ENCODE data around the gene DENND2D. TPM values are rescaled to one million over a fixed set of nuclear protein-coding genes. Genes with fewer than 3 reads are reported as not detected.

The DENND2D gene
- total RNA-seq, 1 experiment from 2014 or later = 2.1 TPM

DNA sequence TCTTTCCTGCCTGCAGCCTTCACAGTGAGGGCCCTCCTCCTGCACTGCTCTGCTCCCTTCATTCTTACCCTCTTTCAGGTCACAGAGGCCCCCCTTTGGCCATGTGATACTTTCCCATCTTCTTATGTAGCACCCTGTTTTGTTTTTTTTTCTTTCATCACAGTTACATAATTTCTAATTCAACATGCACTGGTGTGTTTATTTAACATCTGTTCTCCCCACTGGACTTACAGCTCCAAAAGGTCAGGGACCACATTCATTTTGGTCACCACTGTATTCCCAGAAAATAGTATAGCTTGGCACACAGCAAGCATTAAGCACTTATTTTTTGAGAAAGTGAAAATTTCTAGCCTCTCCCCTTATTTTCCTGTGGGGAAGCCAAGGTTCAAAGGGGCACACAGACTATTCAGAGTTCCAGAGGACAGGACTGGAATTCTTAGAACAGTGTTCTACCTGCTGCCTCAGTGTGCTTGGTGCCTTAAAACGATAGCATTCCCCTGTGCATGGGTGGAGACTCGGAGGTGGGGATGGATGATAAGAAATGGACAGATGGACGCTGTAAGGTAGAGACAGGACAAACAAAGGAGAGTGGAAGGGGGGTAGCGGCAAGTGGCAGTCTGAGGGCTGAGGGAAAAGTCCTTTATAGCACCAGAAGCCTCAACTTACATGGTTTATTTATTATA is 5.3 kb downstream of the DENND2D start:
- ChIA-PET CTCF (interaction anchor here (0.8 kb wide), 1 partner anchor 28 kb away, joined by 3 read pairs; no protein-coding TSS in a partner anchor), POLR2A (no interaction called here)
- H3K4me1 Mint-ChIP-seq = peaks cover 12% of the 10 kb centered on the region

More for the DNA sequence above, 5.3 kb downstream of the DENND2D start:
- H3K4me3 Mint-ChIP-seq = no peak overlapping the region
- no peak overlapping the region for H3K27ac Mint-ChIP-seq
- TF ChIP-seq, protein P1, sequence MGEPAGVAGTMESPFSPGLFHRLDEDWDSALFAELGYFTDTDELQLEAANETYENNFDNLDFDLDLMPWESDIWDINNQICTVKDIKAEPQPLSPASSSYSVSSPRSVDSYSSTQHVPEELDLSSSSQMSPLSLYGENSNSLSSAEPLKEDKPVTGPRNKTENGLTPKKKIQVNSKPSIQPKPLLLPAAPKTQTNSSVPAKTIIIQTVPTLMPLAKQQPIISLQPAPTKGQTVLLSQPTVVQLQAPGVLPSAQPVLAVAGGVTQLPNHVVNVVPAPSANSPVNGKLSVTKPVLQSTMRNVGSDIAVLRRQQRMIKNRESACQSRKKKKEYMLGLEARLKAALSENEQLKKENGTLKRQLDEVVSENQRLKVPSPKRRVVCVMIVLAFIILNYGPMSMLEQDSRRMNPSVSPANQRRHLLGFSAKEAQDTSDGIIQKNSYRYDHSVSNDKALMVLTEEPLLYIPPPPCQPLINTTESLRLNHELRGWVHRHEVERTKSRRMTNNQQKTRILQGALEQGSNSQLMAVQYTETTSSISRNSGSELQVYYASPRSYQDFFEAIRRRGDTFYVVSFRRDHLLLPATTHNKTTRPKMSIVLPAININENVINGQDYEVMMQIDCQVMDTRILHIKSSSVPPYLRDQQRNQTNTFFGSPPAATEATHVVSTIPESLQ (CRISPR knock-in tag; IDR thresholded peaks at IDR 0.05) = no peak
- no peak for TF ChIP-seq EMX1 (CRISPR knock-in tag; IDR thresholded peaks at IDR 0.05)
- TF ChIP-seq AR (CRISPR knock-in tag; IDR thresholded peaks at IDR 0.05) = no peak
- no peak for TF ChIP-seq MLX (CRISPR knock-in tag; IDR thresholded peaks at IDR 0.05)
- TF ChIP-seq CREM (CRISPR knock-in tag; IDR thresholded peaks at IDR 0.05) = no peak
- no peak for TF ChIP-seq ZNF396 (CRISPR knock-in tag; IDR thresholded peaks at IDR 0.05; ENCODE audit: borderline replicate concordance)
- TF ChIP-seq IRF1 (CRISPR knock-in tag; IDR thresholded peaks at IDR 0.05) = no peak
- TF ChIP-seq CTCF (IDR thresholded peaks at IDR 0.05) = no peak
- TF ChIP-seq NFATC4 (CRISPR knock-in tag; IDR thresholded peaks at IDR 0.05) = no peak
- no peak for TF ChIP-seq RELA (CRISPR knock-in tag; IDR thresholded peaks at IDR 0.05; ENCODE audit: borderline replicate concordance)
- no peak for TF ChIP-seq NR1H2 (CRISPR knock-in tag; IDR thresholded peaks at IDR 0.05)
- no peak for TF ChIP-seq ZNF138 (CRISPR knock-in tag; conservative IDR thresholded peaks at IDR 0.05)
- TF ChIP-seq NFE2L1 (CRISPR knock-in tag; IDR thresholded peaks at IDR 0.05) = no peak
- no peak for TF ChIP-seq ETV6 (CRISPR knock-in tag; IDR thresholded peaks at IDR 0.05)
- TF ChIP-seq, protein P2, sequence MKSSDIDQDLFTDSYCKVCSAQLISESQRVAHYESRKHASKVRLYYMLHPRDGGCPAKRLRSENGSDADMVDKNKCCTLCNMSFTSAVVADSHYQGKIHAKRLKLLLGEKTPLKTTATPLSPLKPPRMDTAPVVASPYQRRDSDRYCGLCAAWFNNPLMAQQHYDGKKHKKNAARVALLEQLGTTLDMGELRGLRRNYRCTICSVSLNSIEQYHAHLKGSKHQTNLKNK (CRISPR knock-in tag; IDR thresholded peaks at IDR 0.05) = no peak
- TF ChIP-seq E2F4 (CRISPR knock-in tag; IDR thresholded peaks at IDR 0.05; ENCODE audit: borderline replicate concordance, low read depth) = no peak
- H3K36me3 Mint-ChIP-seq = no peaks in the 10 kb centered on the region
- H3K27me3 Mint-ChIP-seq (ENCODE audit: low read depth) = no peaks in the 10 kb centered on the region; the same call in 1 of the 2 replicates
- no peak for DNase-seq (ENCODE audit: low spot score)
- no peaks in the 10 kb centered on the region for H3K9me3 Mint-ChIP-seq
- ATAC-seq = no peak
